T-helper 1 cell treated with Interleukin-12 subunit alpha and Interleukin-12 subunit beta and Interleukin-4 antibody, amounts not matched to agents 30 μg/mL and 1 μg/mL, for 36 hours (primary cell): ENCODE data around the gene NDUFA7.
A peak's percentile ranks its signal among the peaks of the same experiment; 100 is the strongest.
"Not testable (repeated sequence)": the region's sequence is repeated elsewhere in the genome, so short reads cannot be mapped to it uniquely, and the experiment has no call there.

Source experiments
- H3K27ac Mint-ChIP-seq: one replicate; pipeline ENCODE4 v1.8.0; 2021; ENCODE audit warnings: mild to moderate bottlenecking, mixed read lengths
- H3K27me3 Mint-ChIP-seq: one replicate; pipeline ENCODE4 v1.8.0; 2021; ENCODE audit warnings: low read depth, mixed read lengths
- H3K36me3 Mint-ChIP-seq: one replicate; pipeline ENCODE4 v1.8.0; 2021; ENCODE audit warnings: low read depth, mixed read lengths
- H3K4me1 Mint-ChIP-seq: one replicate; pipeline ENCODE4 v1.8.0; 2021; ENCODE audit warnings: low read depth, mixed read lengths
- H3K4me3 Mint-ChIP-seq: one replicate; pipeline ENCODE4 v1.8.0; 2021; ENCODE audit warnings: mild to moderate bottlenecking, moderate library complexity, mixed read lengths
- H3K9me3 Mint-ChIP-seq: one replicate; pipeline ENCODE4 v1.8.0; 2021; ENCODE audit warnings: mixed read lengths

Gene NDUFA7

GRCh38 chr19:8352134-8352827 is 31.1 kb upstream of the NDUFA7 start:
- H3K27me3 Mint-ChIP-seq: peaks cover 20% of the 10 kb centered on the region
- H3K27ac Mint-ChIP-seq: no peak overlapping the region

GRCh38 chr19:8349629-8350372 is 28.6 kb upstream of the NDUFA7 start:
- H3K27me3 Mint-ChIP-seq: peaks cover 24% of the 10 kb centered on the region
- H3K9me3 Mint-ChIP-seq, H3K36me3 Mint-ChIP-seq, H3K4me1 Mint-ChIP-seq, H3K27ac Mint-ChIP-seq, H3K4me3 Mint-ChIP-seq: not testable (repeated sequence)

More at GRCh38 chr19:8352134-8352827, 31.1 kb upstream of the NDUFA7 start:
- H3K4me1 Mint-ChIP-seq: peaks cover 8% of the 10 kb centered on the region
- no peaks in the 10 kb centered on the region for H3K36me3 Mint-ChIP-seq
- H3K4me3 Mint-ChIP-seq: no peak overlapping the region
- H3K9me3 Mint-ChIP-seq: no peaks in the 10 kb centered on the region

- no peaks in the 10 kb centered on the region for H3K36me3 Mint-ChIP-seq
- no peaks in the 10 kb centered on the region for H3K9me3 Mint-ChIP-seq
- H3K4me3 Mint-ChIP-seq: peak overlapping the region; percentile 69
- peaks cover 2% of the 10 kb centered on the region for H3K4me1 Mint-ChIP-seq
- no peak overlapping the region for H3K27ac Mint-ChIP-seq
- peaks cover 45% of the 10 kb centered on the region for H3K27me3 Mint-ChIP-seq
These were observed 22.3 kb upstream of the NDUFA7 start for GRCh38 chr19:8343483-8343844.

- no peaks in the 10 kb centered on the region for H3K36me3 Mint-ChIP-seq
- H3K4me1 Mint-ChIP-seq: peaks cover 2% of the 10 kb centered on the region
- H3K27me3 Mint-ChIP-seq: peaks cover 49% of the 10 kb centered on the region
- no peaks in the 10 kb centered on the region for H3K9me3 Mint-ChIP-seq
- H3K27ac Mint-ChIP-seq: no peak within 1 kb of the TSS
- peak within 1 kb of the TSS; percentile 69 for H3K4me3 Mint-ChIP-seq
These were observed 21.7 kb upstream of the NDUFA7 start, which contains the start of gene KANK3 for GRCh38 chr19:8342684-8343482. TSS of gene KANK3 (minus strand) at chr19:8343262. CDS start at chr19:8337828, 5,434 bp downstream.

- peaks cover 54% of the 10 kb centered on the region for H3K27me3 Mint-ChIP-seq
- no peak overlapping the region for H3K4me3 Mint-ChIP-seq
- H3K27ac Mint-ChIP-seq: no peak overlapping the region
- H3K36me3 Mint-ChIP-seq: no peaks in the 10 kb centered on the region
- H3K4me1 Mint-ChIP-seq: peaks cover 2% of the 10 kb centered on the region
- H3K9me3 Mint-ChIP-seq: no peaks in the 10 kb centered on the region
These were observed 21.1 kb upstream of the NDUFA7 start for GRCh38 chr19:8342316-8342683.

GRCh38 chr19:8341504-8341903 is 20.3 kb upstream of the NDUFA7 start:
- not testable (repeated sequence) for H3K4me3 Mint-ChIP-seq, H3K27ac Mint-ChIP-seq

GRCh38 chr19:8340341-8341096 is 19.3 kb upstream of the NDUFA7 start:
- no peak overlapping the region for H3K27ac Mint-ChIP-seq
- H3K27me3 Mint-ChIP-seq: peaks cover 64% of the 10 kb centered on the region
- no peak overlapping the region for H3K4me3 Mint-ChIP-seq
- no peaks in the 10 kb centered on the region for H3K36me3 Mint-ChIP-seq
- H3K4me1 Mint-ChIP-seq: peaks cover 3% of the 10 kb centered on the region
- no peaks in the 10 kb centered on the region for H3K9me3 Mint-ChIP-seq

More at GRCh38 chr19:8341504-8341903, 20.3 kb upstream of the NDUFA7 start:
- H3K36me3 Mint-ChIP-seq, H3K9me3 Mint-ChIP-seq, H3K4me1 Mint-ChIP-seq: not testable (repeated sequence)
- H3K27me3 Mint-ChIP-seq: peaks cover 55% of the 10 kb centered on the region

GRCh38 chr19:8338835-8339234 is 17.7 kb upstream of the NDUFA7 start:
- H3K27me3 Mint-ChIP-seq: peaks cover 66% of the 10 kb centered on the region
- H3K9me3 Mint-ChIP-seq: no peaks in the 10 kb centered on the region
- H3K36me3 Mint-ChIP-seq: no peaks in the 10 kb centered on the region
- no peak overlapping the region for H3K27ac Mint-ChIP-seq
- no peak overlapping the region for H3K4me3 Mint-ChIP-seq
- H3K4me1 Mint-ChIP-seq: peaks cover 3% of the 10 kb centered on the region

GRCh38 chr19:8337728-8338127 is 16.6 kb upstream of the NDUFA7 start:
- no peak overlapping the region for H3K4me3 Mint-ChIP-seq
- no peak overlapping the region for H3K27ac Mint-ChIP-seq
- no peaks in the 10 kb centered on the region for H3K36me3 Mint-ChIP-seq
- peaks cover 58% of the 10 kb centered on the region for H3K27me3 Mint-ChIP-seq
- no peaks in the 10 kb centered on the region for H3K9me3 Mint-ChIP-seq
- peaks cover 2% of the 10 kb centered on the region for H3K4me1 Mint-ChIP-seq

GRCh38 chr19:8336660-8337059 is 15.5 kb upstream of the NDUFA7 start:
- H3K27me3 Mint-ChIP-seq: peaks cover 50% of the 10 kb centered on the region
- no peaks in the 10 kb centered on the region for H3K36me3 Mint-ChIP-seq
- no peak overlapping the region for H3K27ac Mint-ChIP-seq
- no peaks in the 10 kb centered on the region for H3K9me3 Mint-ChIP-seq
- peaks cover 2% of the 10 kb centered on the region for H3K4me1 Mint-ChIP-seq
- H3K4me3 Mint-ChIP-seq: no peak overlapping the region

- Mint-ChIP-seq H3K4me3 (peak overlapping the region; percentile 34), H3K36me3 (no peaks in the 10 kb centered on the region), H3K27me3 (peaks cover 46% of the 10 kb centered on the region), H3K27ac (peak overlapping the region; percentile 68), H3K9me3 (no peaks in the 10 kb centered on the region), H3K4me1 (peaks cover 2% of the 10 kb centered on the region)
These were observed 14.9 kb upstream of the NDUFA7 start for GRCh38 chr19:8336072-8336569.

- H3K36me3 Mint-ChIP-seq: no peaks in the 10 kb centered on the region
- peak overlapping the region; percentile 34 for H3K4me3 Mint-ChIP-seq
- H3K9me3 Mint-ChIP-seq: no peaks in the 10 kb centered on the region
- peaks cover 40% of the 10 kb centered on the region for H3K27me3 Mint-ChIP-seq
- peak overlapping the region; percentile 68 for H3K27ac Mint-ChIP-seq
- H3K4me1 Mint-ChIP-seq: peaks cover 2% of the 10 kb centered on the region
These were observed 14.3 kb upstream of the NDUFA7 start for GRCh38 chr19:8335343-8336071.

GRCh38 chr19:8334458-8335342 is 13.5 kb upstream of the NDUFA7 start:
- H3K27me3 Mint-ChIP-seq: peaks cover 37% of the 10 kb centered on the region
- no peaks in the 10 kb centered on the region for H3K9me3 Mint-ChIP-seq
- peaks cover 2% of the 10 kb centered on the region for H3K4me1 Mint-ChIP-seq
- no peak overlapping the region for H3K4me3 Mint-ChIP-seq
- no peak overlapping the region for H3K27ac Mint-ChIP-seq
- no peaks in the 10 kb centered on the region for H3K36me3 Mint-ChIP-seq
